ENCODE data around the gene SEC14L1.

- TF ChIP-seq CTCF (IDR thresholded peaks at IDR 0.05) (no peak), POLR2A (IDR thresholded peaks at IDR 0.05) (no peak)
Observed at GRCh38 chr17:77251622-77252183, 110.9 kb downstream of the SEC14L1 start.
